PC-9 (cell line): ENCODE measurements around the gene CAPZA2. TPM values are rescaled to one million over a fixed set of nuclear protein-coding genes. Genes with fewer than 3 reads are reported as not detected.
"Not testable (repeated sequence)": the region's sequence is repeated elsewhere in the genome, so short reads cannot be mapped to it uniquely, and the experiment has no call there.

Experiments used
- BruUV-seq: library from RNA; stranded (reverse); fragments of 400-500 nt; replicated peaks from 2 replicates; lab custom pipeline; 2021; lab: Mats Ljungman, UMichigan
- CTCF ChIA-PET: fragments of 300-600 bp; sonication (Branson Sonifier 250); formaldehyde crosslinking; loops from one replicate; lab custom pipeline; 2022; ENCODE audit warnings: antibody characterized with exemption; lab: Charles Lee
- POLR2A ChIA-PET: fragments of 300-600 bp; sonication (Branson Sonifier 250); formaldehyde crosslinking; loops from one replicate; lab custom pipeline; 2022; ENCODE audit warnings: antibody characterized with exemption; ENCODE audit not compliant: unreplicated experiment; lab: Charles Lee
- DNase-seq, 2 experiments: peaks; one replicate each; pipeline versions ENCODE4 v3.0.0 to v3.0.0-alpha.2; 2015 to 2022; ENCODE audit warnings: mixed read lengths in 1 of 2
- H2AFZ ChIP-seq: fragments of 200-600 bp; sonication (generic); 2 replicates; pipeline ENCODE4 v1.8.1; 2017; ENCODE audit warnings: antibody characterized with exemption
- H3F3A ChIP-seq: fragments of 200-600 bp; sonication (generic); 2 replicates; pipeline ENCODE4 v1.8.1; 2017; ENCODE audit warnings: antibody characterized with exemption, mild to moderate bottlenecking, low read depth; ENCODE audit not compliant: insufficient read depth
- H3K27ac ChIP-seq: fragments of 200-600 bp; sonication (generic); 2 replicates; pipeline ENCODE4 v1.6.1; 2016; ENCODE audit warnings: mixed run types
- H3K27me3 ChIP-seq: fragments of 200-600 bp; sonication (generic); 2 replicates; pipeline ENCODE4 v1.6.1; 2016; ENCODE audit warnings: low read depth, mixed run types; ENCODE audit not compliant: insufficient read depth
- H3K36me3 ChIP-seq: fragments of 200-600 bp; sonication (generic); 2 replicates; pipeline ENCODE4 v1.6.1; 2016; ENCODE audit warnings: low read depth, mixed run types
- H3K4me1 ChIP-seq: fragments of 200-600 bp; sonication (generic); replicated peaks from 2 replicates; pipeline ENCODE4 v1.6.1; 2016; ENCODE audit warnings: mixed run types; ENCODE audit not compliant: insufficient read depth
- H3K4me2 ChIP-seq: fragments of 200-600 bp; sonication (generic); 2 replicates; pipeline ENCODE4 v1.6.1; 2017; ENCODE audit warnings: mixed run types
- H3K4me3 ChIP-seq: fragments of 200-600 bp; sonication (generic); 2 replicates; pipeline ENCODE4 v1.6.1; 2016; ENCODE audit warnings: mixed run types
- H3K79me2 ChIP-seq: fragments of 200-600 bp; sonication (generic); 2 replicates; pipeline ENCODE4 v1.6.1; 2017; ENCODE audit warnings: low read depth, mixed run types
- H3K9me2 ChIP-seq: fragments of 200-600 bp; sonication (generic); 2 replicates; pipeline ENCODE4 v1.8.1; 2017; ENCODE audit warnings: mild to moderate bottlenecking; ENCODE audit not compliant: insufficient read depth
- H3K9me3 ChIP-seq: fragments of 200-600 bp; sonication (generic); 2 replicates; pipeline ENCODE4 v1.8.1; 2016; ENCODE audit warnings: low read depth; ENCODE audit not compliant: insufficient read depth
- H4K20me1 ChIP-seq: fragments of 200-600 bp; sonication (generic); 2 replicates; pipeline ENCODE4 v1.8.1; 2017; ENCODE audit not compliant: insufficient read depth
- EZH2 ChIP-seq: fragments of 200-600 bp; sonication (generic); IDR thresholded peaks from 2 replicates; pipeline ENCODE4 v1.8.0; 2017; ENCODE audit warnings: antibody characterized with exemption, low read depth
- intact Hi-C: fragments of 100-400 bp; cut with micrococcal nuclease; formaldehyde crosslinking; loops from one replicate; pipeline ENCODE4 v1.10.0; 2022; ENCODE audit not compliant: unreplicated experiment
- total RNA-seq: library from RNA; stranded (reverse); gene quantifications from 2 replicates; pipeline ENCODE4 v1.2.3, GENCODE V29; 2021
- TF ChIP-seq, protein P1 (sequence below): fragments of 200-600 bp; sonication (generic); conservative IDR thresholded peaks from 2 replicates; pipeline ENCODE4 v1.6.1; 2017; ENCODE audit warnings: mixed run types, antibody characterized with exemption, mild to moderate bottlenecking, moderate library complexity

The CAPZA2 gene
- total RNA-seq, 1 experiment from 2014 or later: 171 TPM

DNA sequence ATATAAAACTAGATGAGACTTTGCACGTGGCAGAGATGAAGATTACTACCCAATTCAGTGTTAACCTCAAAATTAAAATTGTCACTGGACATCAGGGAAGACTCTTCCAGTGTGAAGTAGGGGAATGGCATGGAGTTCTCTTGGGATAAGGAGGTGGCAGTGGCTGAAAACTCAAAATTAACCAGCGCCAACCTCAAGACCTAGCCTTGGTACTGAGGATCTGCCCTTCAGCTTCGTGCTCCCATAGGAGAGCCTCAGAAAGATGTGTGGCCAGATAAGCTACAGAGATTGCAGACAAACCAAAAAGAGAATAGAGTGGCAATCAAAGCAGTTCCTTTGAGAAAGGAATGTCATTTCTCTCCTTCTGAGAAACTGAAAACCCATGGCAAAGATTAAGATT, 47.3 kb upstream of the CAPZA2 start:
- Histone ChIP-seq H2AFZ (no peak overlapping the region), H3K27me3 (no peaks in the 10 kb centered on the region), H3K9me3 (no peaks in the 10 kb centered on the region; the same call in 1 of the 2 replicates), H3K27ac (no peak overlapping the region), H4K20me1 (no peaks in the 10 kb centered on the region), H3K36me3 (no peaks in the 10 kb centered on the region), H3K4me2 (no peak overlapping the region), H3F3A (peaks cover 11% of the 10 kb centered on the region; the same call in 1 of the 2 replicates), H3K4me3 (no peak overlapping the region), H3K4me1 (peaks cover 18% of the 10 kb centered on the region), H3K9me2 (no peaks in the 10 kb centered on the region), H3K79me2 (no peaks in the 10 kb centered on the region)
- DNase-seq: no peak
- BruUV-seq: no TSS peak
- intact Hi-C loops: loop anchor here (10.0 kb wide), 1 partner anchor 570 kb away; no protein-coding TSS in a partner anchor
- TF ChIP-seq EZH2: no peak
- TF ChIP-seq, protein P1, sequence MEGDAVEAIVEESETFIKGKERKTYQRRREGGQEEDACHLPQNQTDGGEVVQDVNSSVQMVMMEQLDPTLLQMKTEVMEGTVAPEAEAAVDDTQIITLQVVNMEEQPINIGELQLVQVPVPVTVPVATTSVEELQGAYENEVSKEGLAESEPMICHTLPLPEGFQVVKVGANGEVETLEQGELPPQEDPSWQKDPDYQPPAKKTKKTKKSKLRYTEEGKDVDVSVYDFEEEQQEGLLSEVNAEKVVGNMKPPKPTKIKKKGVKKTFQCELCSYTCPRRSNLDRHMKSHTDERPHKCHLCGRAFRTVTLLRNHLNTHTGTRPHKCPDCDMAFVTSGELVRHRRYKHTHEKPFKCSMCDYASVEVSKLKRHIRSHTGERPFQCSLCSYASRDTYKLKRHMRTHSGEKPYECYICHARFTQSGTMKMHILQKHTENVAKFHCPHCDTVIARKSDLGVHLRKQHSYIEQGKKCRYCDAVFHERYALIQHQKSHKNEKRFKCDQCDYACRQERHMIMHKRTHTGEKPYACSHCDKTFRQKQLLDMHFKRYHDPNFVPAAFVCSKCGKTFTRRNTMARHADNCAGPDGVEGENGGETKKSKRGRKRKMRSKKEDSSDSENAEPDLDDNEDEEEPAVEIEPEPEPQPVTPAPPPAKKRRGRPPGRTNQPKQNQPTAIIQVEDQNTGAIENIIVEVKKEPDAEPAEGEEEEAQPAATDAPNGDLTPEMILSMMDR: no peak
- ChIA-PET POLR2A (interaction anchor here (0.6 kb wide), 2 partner anchors 46 to 94 kb away, joined by 5 to 6 read pairs; no protein-coding TSS in a partner anchor), CTCF (no interaction called here)

DNA sequence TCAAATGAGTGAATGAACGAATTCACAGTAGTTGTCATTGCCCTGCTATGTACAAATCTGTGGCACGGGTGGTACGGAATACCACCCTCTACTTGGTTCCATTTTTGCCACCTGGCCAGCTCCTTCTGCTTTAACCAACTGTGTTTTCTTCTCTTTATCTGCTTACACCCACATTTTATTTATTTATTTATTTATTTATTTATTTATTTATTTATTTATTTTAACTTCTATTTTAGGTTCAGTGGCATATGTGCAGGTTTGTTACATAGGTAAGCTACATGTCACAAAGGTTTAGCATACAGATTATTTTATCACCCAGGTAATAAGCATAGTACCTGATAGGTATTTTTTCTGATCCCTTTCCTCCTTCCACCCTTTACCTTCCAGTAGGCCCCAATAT, 42.2 kb upstream of the CAPZA2 start:
- no peaks in the 10 kb centered on the region for H3K9me2 ChIP-seq
- H4K20me1 ChIP-seq: no peaks in the 10 kb centered on the region
- H3K27me3 ChIP-seq: no peaks in the 10 kb centered on the region
- H2AFZ ChIP-seq: no peak overlapping the region
- no peaks in the 10 kb centered on the region for H3K9me3 ChIP-seq
- no peaks in the 10 kb centered on the region for H3K79me2 ChIP-seq
- intact Hi-C loops: no loop called here
- ChIA-PET CTCF (no interaction called here), POLR2A (no interaction called here)
- H3K36me3 ChIP-seq: no peaks in the 10 kb centered on the region
- H3K27ac ChIP-seq: no peak overlapping the region
- no TSS peak for BruUV-seq
- H3K4me1 ChIP-seq: no peaks in the 10 kb centered on the region
- H3F3A ChIP-seq: no peaks in the 10 kb centered on the region
- H3K4me2 ChIP-seq: no peak overlapping the region
- TF ChIP-seq, protein P1: no peak
- no peak for TF ChIP-seq EZH2
- no peak overlapping the region for H3K4me3 ChIP-seq
- DNase-seq: no peak

DNA sequence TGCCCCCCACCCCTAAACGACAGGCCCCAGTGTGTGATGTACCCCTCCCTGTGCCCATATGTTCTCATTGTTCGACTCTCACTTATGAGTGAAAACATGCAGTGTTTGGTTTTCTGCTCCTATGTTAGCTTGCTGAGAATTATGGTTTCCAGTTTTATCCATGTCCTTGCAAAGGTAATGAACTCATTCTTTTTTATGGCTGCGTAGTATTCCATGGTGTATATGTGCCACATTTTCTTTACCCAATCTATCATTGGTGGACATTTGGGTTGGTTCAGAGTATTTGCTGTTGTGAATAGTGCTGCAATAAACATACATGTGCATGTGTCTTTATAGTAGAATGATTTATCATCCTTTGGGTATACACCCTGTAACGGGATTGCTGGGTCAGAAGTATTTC, 40.7 kb upstream of the CAPZA2 start:
- H3K79me2 ChIP-seq, CTCF ChIA-PET, H3K27ac ChIP-seq, H3K36me3 ChIP-seq, H3K9me3 ChIP-seq, intact Hi-C loops, H4K20me1 ChIP-seq, POLR2A ChIA-PET, H3K9me2 ChIP-seq, H3K4me1 ChIP-seq, DNase-seq, H2AFZ ChIP-seq, H3K4me3 ChIP-seq, H3K27me3 ChIP-seq, H3K4me2 ChIP-seq, H3F3A ChIP-seq, BruUV-seq: not testable (repeated sequence)

DNA sequence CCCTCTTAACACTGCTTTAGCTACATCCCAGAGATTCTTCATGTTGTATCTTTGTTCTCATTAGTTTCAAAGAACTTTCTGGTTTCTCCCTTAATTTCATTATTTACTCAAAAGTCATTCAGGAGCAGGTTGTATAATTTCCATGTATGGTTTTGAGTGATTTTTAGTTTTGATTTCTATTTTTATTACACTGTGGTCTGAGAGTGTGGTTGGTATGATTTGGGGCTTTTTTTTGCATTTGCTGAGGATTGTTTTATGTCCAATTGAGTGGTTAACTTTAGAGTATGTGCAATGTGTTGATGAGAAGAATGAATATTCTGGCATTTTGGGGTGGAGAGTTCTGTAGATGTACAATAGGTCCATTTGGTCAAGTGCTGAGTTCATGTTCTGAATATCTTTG, 37.9 kb upstream of the CAPZA2 start:
- POLR2A ChIA-PET: no interaction called here
- no peak overlapping the region for H2AFZ ChIP-seq
- TF ChIP-seq EZH2: no peak
- TF ChIP-seq, protein P1: no peak
- H3K79me2 ChIP-seq: no peaks in the 10 kb centered on the region
- no peaks in the 10 kb centered on the region for H3F3A ChIP-seq
- no peak for DNase-seq
- no peak overlapping the region for H3K4me3 ChIP-seq
- CTCF ChIA-PET: no interaction called here
- 0 out of 2 replicates have a peak, but pooled peaks cover 3% of the 10 kb centered on the region for H3K4me1 ChIP-seq
- no peaks in the 10 kb centered on the region for H3K9me3 ChIP-seq
- H4K20me1 ChIP-seq: no peaks in the 10 kb centered on the region
- no TSS peak for BruUV-seq
- no peaks in the 10 kb centered on the region for H3K9me2 ChIP-seq
- no peaks in the 10 kb centered on the region for H3K36me3 ChIP-seq
- no peak overlapping the region for H3K27ac ChIP-seq
- intact Hi-C loops: no loop called here
- no peak overlapping the region for H3K4me2 ChIP-seq
- no peaks in the 10 kb centered on the region for H3K27me3 ChIP-seq
